ENCODE measurements around the gene SMAD5.
A peak's percentile ranks its signal among the peaks of the same experiment; 100 is the strongest.

The SMAD5 gene

GRCh38 chr5:136198453-136198852 is 65.8 kb downstream of the SMAD5 start:
- DNase-seq: no peak

DNA sequence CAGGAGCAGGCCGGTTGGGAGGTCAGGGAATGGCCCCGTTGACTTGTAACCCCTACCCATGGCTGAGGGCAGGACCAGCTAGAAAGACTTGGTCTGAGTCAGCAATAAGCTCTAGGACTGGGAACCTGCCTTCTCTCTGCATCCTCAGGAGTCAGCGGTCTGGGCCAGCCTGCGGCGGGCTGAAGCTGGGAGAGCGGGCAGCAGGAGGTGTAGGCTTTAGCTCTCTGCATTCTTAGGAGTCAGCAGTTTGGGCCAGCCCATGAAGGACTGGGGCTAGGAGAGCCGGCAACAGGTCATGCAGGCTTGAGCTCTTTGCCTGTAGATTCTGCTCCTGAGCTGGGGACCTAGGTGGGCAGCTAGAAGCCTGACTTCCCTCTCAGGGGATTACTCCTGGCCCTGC is 66.8 kb downstream of the SMAD5 start:
- no peak for DNase-seq

- no peak for DNase-seq
Observed at GRCh38 chr5:136200130-136200529, 67.5 kb downstream of the SMAD5 start.

DNA sequence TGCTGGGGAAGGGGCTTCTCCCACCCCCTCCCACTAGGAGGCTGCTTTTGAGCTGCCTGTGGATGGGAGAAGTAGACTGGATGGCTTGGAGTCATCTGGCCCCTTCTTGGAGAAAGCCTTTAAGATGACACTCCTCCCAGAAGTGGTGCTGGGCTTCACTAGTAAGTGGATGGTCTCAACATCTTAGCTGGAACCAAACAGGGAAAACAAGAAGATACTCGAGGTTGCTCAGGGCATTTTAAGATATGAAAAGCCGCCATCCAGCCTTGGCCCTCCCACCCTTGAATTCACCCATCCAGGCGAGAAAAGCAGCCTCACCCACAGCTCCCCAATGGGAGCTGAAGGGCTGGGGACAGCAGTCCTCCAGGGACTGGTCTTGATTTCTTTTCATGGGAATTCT is 68.1 kb downstream of the SMAD5 start:
- no peak for DNase-seq

GRCh38 chr5:136201870-136202269 is 69.2 kb downstream of the SMAD5 start:
- no peak for DNase-seq

- DNase-seq: peak; percentile 12
Observed at GRCh38 chr5:136202469-136203205, 70.0 kb downstream of the SMAD5 start.

- no peak for DNase-seq
Observed at GRCh38 chr5:136203303-136203922, 70.8 kb downstream of the SMAD5 start.

GRCh38 chr5:136205061-136205702 is 72.5 kb downstream of the SMAD5 start:
- no peak for DNase-seq

- DNase-seq: no peak
Observed at GRCh38 chr5:136205941-136206340, 73.3 kb downstream of the SMAD5 start.

DNA sequence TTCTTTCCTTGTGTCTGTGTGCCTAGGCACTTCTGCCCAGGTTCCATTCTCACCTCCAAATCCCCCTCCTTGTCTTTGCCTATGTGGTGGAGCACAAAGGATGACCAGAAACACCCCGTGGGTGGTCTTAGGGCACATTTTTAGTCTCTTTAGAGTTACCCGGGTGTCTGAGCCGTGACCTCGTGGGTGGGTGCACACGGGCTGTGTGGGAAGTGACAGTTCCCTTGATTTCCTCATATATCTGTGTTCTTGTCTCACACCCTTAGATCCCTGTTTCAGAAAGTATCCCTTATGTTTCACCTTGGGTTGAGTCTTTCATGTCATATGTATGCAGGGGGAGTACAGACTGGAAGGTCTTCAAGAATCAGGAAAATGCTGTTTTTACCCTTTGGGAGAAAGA is 73.7 kb downstream of the SMAD5 start:
- DNase-seq: no peak

DNA sequence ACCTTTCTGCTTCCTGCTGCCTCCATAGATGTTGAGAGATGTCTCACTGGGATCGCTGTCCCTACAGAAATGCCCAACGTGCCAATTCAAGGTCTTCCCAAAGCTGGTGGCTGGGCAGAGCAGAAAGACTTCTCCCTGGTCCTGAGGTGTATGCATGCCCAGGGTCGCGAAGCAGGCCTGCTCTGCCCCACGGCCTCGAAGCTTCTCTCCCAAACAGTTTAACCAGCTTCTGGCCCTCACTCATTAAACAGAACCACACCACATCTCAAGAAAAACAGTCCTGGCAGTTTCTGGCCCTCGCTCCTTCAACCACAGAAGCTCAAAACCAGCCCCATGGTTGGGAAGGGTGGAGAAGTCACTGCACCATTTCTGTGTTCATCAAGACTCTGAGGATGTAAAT is 75.0 kb downstream of the SMAD5 start:
- no peak for DNase-seq

GRCh38 chr5:136208916-136209315 is 76.3 kb downstream of the SMAD5 start:
- DNase-seq: no peak

DNA sequence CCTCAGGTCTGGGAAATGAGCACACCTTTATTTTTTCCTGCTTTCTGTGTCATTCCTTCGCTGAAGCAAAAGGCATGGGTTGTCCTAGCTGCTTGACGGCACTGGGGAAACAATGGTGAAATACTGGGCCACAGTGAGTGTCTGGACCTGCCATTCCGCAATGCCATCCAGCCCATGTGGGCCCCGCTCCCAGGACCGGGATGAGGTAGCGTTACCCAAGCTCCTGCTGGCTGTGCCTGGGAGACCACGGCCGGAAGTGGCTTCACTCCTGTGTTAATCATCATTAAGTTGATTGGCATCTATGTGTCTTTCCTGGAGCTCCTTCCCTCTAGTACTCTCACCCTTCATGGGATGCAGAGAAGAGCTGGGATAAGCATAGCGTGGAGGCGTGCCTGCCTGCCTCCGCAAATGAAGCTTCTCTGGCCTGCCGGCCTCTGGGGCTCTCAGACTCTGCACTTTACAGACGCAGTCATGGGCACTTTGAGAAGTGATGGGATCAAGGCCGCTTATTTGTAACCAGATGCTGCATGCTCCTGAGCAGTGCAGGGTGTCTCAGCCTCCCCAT is 76.8 kb downstream of the SMAD5 start:
- no peak for DNase-seq

DNA sequence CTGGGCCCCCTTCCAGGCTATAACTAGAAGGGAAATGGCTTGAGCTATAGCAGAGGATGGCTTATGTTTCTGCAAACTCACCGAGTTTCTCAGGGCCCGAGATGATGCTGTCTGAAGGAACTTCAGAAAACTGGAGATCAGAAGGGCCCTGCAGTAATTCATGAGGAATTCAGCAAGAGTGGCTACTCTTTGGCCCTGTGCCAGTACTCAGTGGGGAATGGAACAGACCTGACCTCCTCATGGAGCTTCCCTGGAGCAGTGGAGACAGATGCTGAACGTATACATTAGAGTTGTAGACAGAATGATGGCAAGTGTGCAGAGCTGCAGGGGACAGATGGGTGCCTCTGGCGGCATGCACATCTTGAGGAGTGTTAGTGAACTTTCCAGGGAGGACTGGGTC is 77.6 kb downstream of the SMAD5 start:
- no peak for DNase-seq

GRCh38 chr5:136211282-136212040 is 78.8 kb downstream of the SMAD5 start:
- DNase-seq: no peak

DNA sequence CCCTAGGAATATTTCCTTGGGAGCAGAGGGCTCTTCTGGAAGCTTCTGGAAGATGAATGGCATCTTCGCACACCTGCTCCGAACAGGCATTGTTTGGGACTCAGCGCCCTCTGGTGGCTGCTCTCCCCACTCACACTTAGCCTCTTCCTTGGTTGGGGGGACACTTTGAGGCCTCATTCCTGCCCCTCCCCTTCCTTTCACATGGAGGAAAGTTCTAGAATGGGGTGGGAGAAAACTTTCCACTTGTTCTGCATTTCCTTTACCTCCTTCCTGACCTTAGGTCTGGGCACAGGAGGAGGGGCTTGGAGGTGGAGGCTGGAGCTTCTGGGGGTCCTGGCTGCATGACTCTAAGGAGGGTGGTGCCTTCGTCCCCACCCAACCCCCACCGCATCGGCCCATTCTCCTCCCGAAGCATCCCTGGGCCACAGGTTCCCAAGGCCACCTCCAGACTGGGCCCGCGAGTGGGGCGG is 79.6 kb downstream of the SMAD5 start:
- DNase-seq: peak; percentile 67

- DNase-seq: no peak
Observed at GRCh38 chr5:136213919-136214493, 81.4 kb downstream of the SMAD5 start.

GRCh38 chr5:136215812-136216211 is 83.2 kb downstream of the SMAD5 start:
- no peak for DNase-seq

GRCh38 chr5:136216230-136216629 is 83.6 kb downstream of the SMAD5 start:
- DNase-seq: no peak

DNA sequence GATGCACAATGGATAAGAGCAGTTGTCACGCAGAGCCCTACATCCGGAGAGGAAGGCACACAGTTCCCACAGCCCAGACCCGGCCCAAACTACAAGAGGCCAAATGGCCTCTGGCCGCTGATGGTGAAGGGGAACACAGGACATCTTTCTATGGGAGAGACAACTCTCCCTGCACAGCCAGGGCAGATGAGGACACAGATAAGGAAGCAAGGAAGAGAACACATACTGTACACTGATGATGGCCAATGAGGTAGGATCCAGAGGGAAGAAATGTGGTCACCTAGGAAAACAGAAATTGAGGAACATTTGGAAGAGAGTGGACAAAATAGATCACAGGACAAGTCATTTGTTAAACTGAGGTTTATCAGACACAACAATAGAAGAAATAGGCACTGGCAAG is 88.7 kb downstream of the SMAD5 start:
- no peak for DNase-seq

DNA sequence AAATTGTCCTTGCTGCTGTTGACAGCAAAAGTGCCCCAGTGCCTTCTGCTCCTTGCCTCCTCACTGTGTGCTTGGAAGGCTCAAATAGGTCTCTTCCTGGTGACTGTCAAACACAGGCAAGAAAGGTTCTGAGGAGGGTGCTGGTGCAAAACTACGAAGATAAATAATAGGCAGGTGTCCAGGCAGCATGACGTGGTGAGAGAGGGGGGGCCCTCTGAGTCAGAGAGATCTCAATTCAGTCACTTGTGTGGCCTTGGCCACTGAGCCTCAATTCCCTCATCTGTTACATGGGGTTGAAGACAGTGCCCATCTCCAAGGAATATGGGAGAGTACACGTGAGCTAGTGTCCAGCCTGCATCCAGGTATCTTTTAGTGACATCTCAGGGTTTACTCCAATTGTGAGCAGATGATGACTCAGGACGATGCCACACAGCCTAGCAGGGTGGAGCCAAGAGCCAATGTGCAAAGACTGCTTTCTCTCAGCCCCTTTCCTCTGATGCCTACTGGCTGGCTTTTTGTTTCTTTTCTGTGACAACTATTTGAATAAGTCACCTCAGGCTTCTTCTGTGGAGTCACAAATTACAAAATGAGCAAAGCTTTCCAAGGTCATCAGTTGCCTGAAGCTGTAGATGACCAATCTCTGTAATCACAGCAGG is 90.1 kb downstream of the SMAD5 start:
- no peak for DNase-seq

GRCh38 chr5:136225796-136226195 is 93.2 kb downstream of the SMAD5 start:
- no peak for DNase-seq
